GM21423 (cell line): ENCODE data around the gene GJB2.
A peak's percentile ranks its signal among the peaks of the same experiment; 100 is the strongest.

Experiments used
- ATAC-seq: cut with Tn5 transposase; IDR thresholded peaks from one replicate; pipeline ENCODE4 v1.9.1; 2021; ENCODE audit warnings: mild to moderate bottlenecking, moderate library complexity; ENCODE audit not compliant: unreplicated experiment

The GJB2 gene

GRCh38 chr13:20192836-20193161 is at the start of gene GJB2:
Gene GJB2 (minus strand): TSS chr13:20192938. CDS start chr13:20189581, 3,357 bp downstream.
- ATAC-seq = no peak

GRCh38 chr13:20241593-20241992 is 48.9 kb upstream of the GJB2 start:
- ATAC-seq = no peak

DNA sequence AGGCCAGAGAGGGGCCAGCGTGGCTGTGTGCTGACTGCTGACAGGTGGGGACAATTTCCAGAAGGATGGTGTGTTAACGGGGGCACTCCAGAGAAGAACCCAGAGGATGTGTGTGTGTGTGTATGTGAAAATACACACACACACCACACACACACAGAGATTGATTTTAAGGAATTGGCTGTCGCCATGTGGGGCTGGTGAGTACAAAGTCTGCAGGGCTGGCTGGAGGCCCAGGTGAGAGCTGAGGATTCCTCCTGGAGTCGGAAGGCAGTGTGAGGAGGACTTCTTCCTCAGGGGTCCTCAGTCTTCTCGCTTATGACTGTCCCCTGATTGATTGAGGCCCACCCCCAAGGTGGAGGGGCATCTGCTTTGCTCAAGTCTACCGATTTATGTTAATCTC is 47.0 kb upstream of the GJB2 start:
- ATAC-seq = no peak

DNA sequence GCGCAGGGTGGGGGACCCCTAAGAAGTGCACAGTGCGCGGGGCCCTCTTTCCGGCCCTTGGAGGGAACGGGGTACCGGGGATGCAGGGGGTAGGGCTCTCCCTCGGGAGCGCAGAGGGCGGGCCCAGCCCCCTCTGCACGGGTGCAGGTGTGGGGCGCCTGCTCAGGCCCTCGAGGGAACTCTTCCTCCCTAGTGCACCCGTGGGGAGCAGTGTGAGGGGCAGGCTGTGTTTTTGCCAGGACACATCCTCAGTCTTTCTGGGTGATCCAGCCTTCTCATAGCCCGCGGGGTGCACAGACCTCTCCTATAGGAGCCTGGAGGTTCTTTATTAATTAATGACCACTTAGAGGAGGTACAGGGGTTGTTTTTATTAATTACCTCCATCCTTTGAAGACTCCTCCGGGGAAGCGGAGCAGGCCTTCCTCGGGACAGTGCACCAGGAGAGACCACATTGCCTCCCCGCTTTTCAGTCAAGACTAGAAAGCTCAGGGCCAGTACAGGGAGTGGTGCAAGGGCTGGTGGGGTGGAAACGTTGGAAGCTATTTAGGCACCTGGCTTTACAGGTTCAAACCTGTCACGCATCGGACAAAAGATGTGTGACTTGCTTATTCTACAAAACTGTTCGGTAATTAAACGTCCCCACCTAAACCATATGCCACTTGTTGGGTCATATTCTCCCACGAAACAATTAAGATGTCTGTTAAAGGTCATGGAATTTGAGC is 40.0 kb upstream of the GJB2 start:
- ATAC-seq = no peak

- ATAC-seq = no peak
These were observed 39.3 kb upstream of the GJB2 start, which contains the start of gene GJB6 for GRCh38 chr13:20231839-20232555. Gene GJB6 (minus strand): TSS chr13:20232319. CDS start chr13:20223480, 8,839 bp downstream.

GRCh38 chr13:20230913-20231838 is 38.4 kb upstream of the GJB2 start:
- ATAC-seq = no peak

GRCh38 chr13:20227730-20228129 is 35.0 kb upstream of the GJB2 start:
- no peak for ATAC-seq

GRCh38 chr13:20227288-20227687 is 34.5 kb upstream of the GJB2 start:
- no peak for ATAC-seq

GRCh38 chr13:20222553-20222952 is 29.8 kb upstream of the GJB2 start:
- ATAC-seq = no peak

GRCh38 chr13:20221772-20222171 is 29.0 kb upstream of the GJB2 start:
- no peak for ATAC-seq

DNA sequence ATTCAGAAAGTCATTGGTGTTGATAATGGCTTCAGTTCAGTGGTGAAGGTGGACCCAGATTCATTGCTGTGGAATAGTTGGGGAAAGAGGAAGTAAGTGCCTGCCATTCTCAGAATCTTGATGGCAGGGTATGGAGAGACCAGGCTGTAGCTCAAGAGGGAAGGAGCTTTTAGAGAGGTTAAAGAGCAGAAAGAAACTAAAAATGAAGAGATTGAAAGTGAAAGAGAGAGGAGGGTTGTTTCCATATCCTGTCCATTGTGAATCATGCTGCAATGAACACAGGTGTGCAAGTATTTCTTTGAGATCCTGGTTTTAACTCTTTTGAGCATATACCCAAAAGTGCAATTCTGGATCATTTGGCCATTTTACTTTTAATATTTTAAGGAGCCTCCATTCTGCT is 26.8 kb upstream of the GJB2 start:
- peak; percentile 84 for ATAC-seq

DNA sequence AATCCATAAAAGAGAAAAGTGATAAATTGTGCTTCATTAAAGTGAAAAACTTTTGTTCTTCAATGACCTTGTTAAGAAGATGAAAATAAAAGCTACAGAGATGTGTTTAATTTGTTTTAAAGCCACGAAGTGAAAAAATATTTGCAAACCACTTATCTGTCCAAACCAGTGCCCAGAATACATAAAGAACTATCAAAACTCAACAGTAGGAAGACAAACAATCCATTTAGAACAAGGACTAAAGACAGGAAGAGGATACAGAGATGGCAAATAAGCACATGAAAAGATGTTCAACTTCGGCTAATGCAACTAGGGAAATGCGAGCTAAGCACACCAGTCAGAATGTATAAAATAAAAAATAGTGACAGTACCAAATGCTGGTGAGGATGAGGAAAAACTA is 24.4 kb upstream of the GJB2 start:
- ATAC-seq = no peak

DNA sequence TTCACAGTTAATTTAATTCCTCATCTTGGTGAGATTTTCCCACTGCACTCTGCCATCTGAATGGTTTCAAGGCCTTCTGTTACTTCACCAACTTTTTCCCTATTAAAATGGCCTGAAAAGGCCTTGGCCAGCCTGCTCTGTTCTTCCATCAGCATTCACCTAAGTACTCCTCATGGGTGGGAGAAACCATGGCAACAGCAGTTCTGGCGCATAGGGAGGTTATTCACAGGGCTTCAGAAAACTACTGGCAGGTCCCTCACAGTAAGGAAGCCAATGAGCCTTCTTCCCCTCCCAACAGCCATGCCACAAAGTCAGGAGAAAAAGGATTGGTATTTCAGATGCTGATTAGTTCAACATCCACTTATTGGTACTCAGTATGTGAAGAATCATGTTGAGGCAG is 17.2 kb upstream of the GJB2 start:
- no peak for ATAC-seq

DNA sequence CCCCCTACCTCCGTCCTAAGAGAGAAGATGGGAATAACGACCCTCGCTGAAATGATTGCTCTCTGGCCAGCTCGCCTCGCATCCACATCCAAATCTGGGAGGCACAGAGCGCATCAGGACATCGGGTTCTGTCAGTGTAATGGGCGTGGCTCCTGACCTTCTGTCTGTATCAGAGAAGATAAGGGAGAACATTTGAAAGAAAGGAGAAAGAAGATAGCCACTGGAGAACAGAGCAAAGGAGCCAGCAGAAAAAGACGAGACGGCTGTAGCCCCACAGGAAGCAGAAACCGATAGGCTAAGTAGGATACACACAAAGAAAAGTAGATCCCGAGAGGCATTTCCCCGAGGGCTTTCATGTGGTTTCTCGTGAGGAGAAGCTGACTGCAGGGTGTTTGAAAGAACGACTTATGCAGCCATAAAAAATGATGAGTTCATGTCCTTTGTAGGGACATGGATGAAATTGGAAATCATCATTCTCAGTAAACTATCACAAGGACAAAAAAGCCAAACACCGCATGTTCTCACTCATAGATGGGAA is 14.0 kb upstream of the GJB2 start:
- no peak for ATAC-seq

- ATAC-seq = no peak
These were observed 13.4 kb upstream of the GJB2 start for GRCh38 chr13:20206065-20206697.

- no peak for ATAC-seq
These were observed 6.0 kb upstream of the GJB2 start for GRCh38 chr13:20198781-20199180.

GRCh38 chr13:20197361-20197834 is 4.7 kb upstream of the GJB2 start:
- ATAC-seq = no peak

- no peak for ATAC-seq
These were observed 3.1 kb upstream of the GJB2 start for GRCh38 chr13:20195801-20196200.

DNA sequence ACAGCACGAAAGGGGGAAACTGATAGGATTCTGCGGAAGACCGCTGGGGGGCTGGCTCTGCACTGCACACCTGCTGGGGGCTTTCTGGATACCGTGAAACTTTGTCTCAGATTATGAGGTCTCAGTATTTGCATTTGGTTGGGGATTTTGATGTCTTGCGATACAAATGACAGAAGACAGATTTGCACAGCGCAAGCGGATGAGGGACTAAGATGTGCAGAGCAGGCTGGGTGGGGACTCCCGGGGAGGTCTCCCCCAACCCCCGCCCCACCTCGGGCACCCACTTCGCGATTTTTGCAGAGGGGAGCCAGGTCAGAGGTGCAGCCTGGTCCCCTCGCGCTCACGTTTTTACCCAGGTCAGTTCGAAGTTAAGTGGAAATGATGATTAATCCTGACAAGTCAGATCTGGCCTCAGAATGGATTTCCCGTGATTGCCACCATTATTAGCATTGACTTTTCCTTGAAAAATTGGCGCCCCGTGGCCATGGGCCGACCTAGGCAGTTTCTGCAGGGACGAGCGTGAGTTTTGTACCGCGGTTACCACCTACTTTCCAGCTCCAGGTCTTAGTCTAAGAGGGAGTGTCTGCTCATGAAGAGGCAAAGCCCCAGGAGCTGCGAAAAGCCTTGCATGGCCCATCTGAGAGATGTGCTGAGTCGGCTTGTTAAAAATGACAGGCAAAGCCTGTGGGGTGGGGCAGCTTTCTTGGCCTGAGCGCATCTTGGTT is 1.3 kb upstream of the GJB2 start:
- ATAC-seq = no peak
